Measurements from ENCODE around the gene IFNAR1.

GRCh38 chr21:33373451-33373850, 48.7 kb downstream of the IFNAR1 start:
- TF ChIP-seq MAX (IDR thresholded peaks at IDR 0.05; ENCODE audit: insufficient read depth, insufficient read length) (no peak), CTCF (IDR thresholded peaks at IDR 0.05; ENCODE audit: extremely low read depth in 1 of 2, insufficient read depth in 1 of 2, low read depth in 1 of 2, low read length in 2 of 2) (no peak)
